Hepatocyte (in vitro differentiated cells): ENCODE results near the gene LGR4.

ENCODE experiments used
- EZH2 ChIP-seq: fragments of 200-600 bp; sonication (generic); IDR thresholded peaks from 2 replicates; pipeline ENCODE4 v1.6.1; 2016; ENCODE audit warnings: antibody characterized with exemption, mild to moderate bottlenecking, borderline replicate concordance
- TF ChIP-seq, protein P1 (sequence below): fragments of 200-600 bp; sonication (generic); IDR thresholded peaks from 2 replicates; pipeline ENCODE4 v1.5.1; 2016; ENCODE audit warnings: antibody characterized with exemption, mild to moderate bottlenecking; ENCODE audit not compliant: poor library complexity

GRCh38 chr11:27514558-27514957 lies 42.0 kb upstream of the LGR4 start:
- TF ChIP-seq, protein P1, sequence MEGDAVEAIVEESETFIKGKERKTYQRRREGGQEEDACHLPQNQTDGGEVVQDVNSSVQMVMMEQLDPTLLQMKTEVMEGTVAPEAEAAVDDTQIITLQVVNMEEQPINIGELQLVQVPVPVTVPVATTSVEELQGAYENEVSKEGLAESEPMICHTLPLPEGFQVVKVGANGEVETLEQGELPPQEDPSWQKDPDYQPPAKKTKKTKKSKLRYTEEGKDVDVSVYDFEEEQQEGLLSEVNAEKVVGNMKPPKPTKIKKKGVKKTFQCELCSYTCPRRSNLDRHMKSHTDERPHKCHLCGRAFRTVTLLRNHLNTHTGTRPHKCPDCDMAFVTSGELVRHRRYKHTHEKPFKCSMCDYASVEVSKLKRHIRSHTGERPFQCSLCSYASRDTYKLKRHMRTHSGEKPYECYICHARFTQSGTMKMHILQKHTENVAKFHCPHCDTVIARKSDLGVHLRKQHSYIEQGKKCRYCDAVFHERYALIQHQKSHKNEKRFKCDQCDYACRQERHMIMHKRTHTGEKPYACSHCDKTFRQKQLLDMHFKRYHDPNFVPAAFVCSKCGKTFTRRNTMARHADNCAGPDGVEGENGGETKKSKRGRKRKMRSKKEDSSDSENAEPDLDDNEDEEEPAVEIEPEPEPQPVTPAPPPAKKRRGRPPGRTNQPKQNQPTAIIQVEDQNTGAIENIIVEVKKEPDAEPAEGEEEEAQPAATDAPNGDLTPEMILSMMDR = no peak
- TF ChIP-seq EZH2 = no peak
